ENCODE results near the gene KIAA1671.

GRCh38 chr22:25014896-25015755 is 62.6 kb downstream of the KIAA1671 start:
- TF ChIP-seq, protein P1, sequence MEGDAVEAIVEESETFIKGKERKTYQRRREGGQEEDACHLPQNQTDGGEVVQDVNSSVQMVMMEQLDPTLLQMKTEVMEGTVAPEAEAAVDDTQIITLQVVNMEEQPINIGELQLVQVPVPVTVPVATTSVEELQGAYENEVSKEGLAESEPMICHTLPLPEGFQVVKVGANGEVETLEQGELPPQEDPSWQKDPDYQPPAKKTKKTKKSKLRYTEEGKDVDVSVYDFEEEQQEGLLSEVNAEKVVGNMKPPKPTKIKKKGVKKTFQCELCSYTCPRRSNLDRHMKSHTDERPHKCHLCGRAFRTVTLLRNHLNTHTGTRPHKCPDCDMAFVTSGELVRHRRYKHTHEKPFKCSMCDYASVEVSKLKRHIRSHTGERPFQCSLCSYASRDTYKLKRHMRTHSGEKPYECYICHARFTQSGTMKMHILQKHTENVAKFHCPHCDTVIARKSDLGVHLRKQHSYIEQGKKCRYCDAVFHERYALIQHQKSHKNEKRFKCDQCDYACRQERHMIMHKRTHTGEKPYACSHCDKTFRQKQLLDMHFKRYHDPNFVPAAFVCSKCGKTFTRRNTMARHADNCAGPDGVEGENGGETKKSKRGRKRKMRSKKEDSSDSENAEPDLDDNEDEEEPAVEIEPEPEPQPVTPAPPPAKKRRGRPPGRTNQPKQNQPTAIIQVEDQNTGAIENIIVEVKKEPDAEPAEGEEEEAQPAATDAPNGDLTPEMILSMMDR (IDR thresholded peaks at IDR 0.05): no peak
- TF ChIP-seq EZH2 (IDR thresholded peaks at IDR 0.05): no peak
- no peak for TF ChIP-seq EZH2phosphoT487 (IDR thresholded peaks at IDR 0.05)
